Retina (tissue), 1 donor: ENCODE results near the gene CMPK1.

Experiments used
- DNase-seq: peaks from one replicate; pipeline ENCODE4 v3.0.0-alpha.2; 2016

The CMPK1 gene

DNA sequence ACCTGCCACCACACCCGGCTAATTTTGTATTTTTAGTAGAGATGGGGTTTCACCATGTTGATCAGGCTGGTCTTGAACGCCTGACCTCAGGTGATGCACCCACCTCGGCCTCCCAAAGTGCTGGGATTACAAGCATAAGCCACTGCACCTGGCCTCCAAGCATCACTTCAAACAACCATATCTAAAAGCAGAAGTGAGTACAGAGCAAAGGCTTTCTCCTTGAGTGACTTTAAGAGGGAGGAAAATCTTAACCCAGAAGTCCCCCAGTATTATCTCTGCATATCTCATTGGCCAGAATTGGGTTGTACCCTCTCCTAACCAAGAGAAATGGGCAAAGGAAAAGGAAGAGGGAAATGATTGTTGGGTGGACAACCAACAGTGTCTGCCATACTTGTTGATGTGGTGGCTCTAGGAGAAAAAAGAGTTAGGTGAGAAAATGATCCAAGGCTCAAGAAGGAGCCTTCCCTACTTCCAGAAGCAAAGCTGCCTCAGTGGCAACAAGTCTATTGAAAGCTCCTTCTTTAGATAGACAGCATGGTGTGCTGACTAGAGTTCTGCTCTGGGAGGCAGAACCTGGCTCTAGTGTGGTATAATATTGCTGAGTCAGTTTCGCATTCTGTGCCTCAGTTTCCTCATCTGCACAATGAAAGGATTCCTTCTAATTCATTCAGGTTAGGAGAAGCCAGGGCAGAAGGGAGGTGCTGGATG is 65.7 kb downstream of the CMPK1 start:
- DNase-seq, result no peak

DNA sequence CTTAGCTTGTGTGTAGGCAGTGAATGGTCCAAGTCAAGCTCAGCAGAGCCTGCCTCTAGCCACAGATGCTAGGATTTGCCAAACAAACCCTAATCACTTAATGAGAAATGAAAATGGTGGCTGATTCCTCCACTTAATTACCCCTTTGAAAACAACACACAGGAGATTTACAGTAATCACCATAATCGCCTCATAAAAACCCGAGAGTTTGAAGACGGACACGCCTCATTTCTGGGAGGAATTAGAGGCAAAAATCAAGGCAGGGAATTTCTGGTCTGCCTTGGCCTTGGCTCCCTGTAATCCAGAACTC is 66.2 kb downstream of the CMPK1 start:
- no peak for DNase-seq

DNA sequence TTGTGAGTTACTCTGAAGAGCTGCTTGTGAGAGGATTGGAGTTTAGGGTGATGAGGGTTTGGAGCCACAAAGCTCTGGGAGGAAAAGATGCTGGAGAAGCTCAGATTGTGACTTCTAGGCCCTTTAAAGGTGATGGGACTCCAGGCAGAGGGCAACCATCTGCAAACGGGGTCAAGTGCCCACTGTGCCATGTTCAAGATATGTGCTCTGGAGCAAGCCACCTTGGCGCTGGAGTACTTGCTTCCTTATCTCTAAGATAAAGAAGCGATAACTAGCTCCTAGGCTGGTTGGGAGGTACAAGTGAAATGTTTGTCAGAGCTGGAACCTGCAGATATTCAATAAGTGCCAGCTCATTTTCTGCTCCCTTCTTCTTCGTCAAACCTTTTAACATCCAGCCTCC is 68.2 kb downstream of the CMPK1 start:
- no peak for DNase-seq

DNA sequence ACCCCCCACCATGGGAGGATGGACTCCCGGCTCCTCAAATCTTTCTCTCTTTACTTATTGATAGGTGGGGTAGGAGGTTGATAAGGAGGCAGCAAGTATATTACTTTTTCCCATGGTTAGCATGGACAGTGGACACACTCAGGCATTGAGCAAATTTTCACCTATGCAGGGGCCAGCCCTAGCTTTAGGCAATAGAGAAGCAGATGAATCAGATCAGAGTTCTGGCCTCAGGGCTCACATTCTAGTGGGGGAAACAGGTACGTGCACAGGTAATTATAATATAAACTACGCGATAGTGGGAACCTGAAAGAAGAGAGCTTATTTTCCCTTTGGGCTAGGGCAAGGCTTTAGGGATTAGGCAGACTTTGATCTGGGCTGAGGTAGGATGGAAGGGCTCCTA is 69.0 kb downstream of the CMPK1 start:
- no peak for DNase-seq

DNA sequence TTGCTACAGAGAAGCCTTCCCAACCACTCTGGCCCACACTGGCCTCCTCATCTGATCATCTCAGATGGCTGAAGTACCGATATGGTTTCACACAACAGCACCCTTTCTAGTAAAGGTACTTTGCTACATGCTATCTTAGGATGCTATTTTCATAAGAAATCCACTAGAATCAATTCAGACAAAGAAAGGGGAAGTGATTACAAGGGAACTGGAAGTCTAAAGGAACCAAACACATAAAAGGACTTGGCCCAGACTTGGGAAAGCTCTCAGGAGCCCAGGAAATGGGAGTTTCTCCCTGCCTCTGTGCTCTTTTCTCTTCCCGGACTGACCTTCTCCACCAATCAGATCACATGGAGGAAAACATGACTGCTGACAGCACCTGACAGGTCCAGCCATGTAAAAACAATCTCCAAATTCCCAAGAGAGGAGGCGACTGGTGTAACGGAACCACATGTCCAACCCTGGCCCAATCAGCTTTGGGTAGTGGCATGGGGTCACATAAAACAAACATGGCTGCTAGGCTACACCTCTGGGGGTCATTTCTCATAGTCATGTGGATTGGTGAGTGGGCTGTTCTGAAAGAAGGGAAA is 69.8 kb downstream of the CMPK1 start:
- DNase-seq, result peak; percentile 58

DNA sequence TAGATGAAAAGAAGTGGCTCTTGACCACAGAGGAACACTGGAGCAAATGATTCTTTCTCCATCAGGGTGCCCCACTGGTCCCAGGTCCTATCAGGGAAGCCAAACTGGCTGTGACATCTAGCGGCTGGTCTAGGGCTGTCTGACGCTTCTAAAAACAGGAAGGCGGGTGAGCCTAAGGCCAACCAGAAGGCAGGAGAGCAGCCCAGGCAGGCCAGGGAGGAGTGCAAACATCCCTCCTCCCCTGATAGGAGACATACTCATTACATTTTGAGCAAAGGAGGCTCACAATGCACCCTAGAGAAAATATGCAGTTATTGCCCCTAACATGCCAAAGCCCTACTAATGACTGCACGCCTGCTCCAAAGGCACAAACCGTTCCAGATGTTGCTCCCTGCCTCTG is 72.1 kb downstream of the CMPK1 start:
- no peak for DNase-seq

DNA sequence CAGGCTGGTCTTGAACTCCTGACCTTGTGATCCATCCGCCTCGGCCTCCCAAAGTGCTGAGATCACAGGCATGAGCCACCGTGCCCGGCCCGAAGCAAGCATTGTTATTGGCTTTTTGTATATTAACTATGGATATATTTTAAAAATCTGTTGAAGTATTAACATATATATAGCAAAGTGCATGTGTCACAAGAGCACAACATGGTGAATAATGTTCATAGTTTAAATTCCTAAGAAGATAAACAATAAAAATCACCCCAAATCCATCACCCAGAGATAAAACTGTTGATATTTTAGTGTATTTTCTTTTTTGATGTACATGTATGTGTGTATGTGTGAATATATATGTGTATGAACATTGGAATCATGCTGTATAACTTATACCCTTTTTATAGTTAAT is 73.4 kb downstream of the CMPK1 start:
- no peak for DNase-seq

DNA sequence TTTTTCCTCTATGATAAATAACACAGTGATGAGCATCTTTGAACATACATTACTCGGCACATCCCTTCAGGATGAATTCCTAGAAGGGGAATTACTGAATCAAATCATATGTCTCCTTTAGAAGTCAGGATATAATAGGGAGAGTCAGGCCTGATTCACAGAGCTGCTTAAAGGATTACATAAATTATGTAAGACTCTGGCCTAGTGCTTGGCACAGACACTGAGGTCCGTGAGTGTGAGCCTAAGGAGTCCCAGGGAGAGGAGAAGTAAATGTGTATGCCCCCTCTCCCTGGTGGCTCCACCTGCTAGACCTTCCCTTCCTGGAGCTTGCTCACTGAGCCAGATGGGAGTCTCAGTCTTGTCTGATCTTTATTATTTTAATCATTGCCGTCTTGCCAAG is 73.9 kb downstream of the CMPK1 start:
- DNase-seq, result no peak

DNA sequence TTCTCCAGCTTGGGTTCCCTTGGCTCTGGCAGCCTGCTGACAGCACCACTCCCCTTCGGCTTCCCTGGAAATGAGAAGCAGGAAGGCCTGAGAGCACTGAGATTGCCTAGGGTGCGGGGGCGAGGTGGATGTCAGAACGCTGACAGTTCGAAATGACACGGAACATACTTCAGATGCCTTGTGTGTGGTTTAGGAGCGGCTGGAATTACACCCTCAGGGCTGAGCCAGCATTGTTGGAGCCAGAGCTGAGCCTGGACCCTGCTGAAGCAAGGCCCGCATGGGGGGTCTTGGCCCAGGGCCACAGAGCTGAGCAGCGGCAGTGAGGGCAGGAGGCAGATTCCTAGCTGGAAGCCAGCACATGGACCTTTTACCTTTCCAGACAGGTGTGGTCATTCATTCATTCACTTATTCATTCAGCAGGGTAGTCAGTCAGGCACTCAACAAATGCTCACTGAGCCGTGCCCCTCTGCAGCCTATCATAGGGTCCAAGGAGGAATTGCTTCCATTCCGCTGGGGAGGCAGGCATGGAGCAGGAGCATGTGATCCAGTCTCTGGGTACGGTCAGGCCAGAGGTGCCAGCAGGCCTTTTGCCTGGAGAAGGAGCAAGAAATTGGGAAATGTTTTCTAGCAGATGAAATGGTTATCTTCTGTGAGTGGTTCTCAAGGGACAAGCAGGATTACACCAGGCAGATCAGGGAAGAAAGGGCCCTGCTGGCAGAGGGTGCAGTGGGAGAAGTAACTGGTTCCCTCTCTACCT is 75.9 kb downstream of the CMPK1 start:
- DNase-seq, result no peak

DNA sequence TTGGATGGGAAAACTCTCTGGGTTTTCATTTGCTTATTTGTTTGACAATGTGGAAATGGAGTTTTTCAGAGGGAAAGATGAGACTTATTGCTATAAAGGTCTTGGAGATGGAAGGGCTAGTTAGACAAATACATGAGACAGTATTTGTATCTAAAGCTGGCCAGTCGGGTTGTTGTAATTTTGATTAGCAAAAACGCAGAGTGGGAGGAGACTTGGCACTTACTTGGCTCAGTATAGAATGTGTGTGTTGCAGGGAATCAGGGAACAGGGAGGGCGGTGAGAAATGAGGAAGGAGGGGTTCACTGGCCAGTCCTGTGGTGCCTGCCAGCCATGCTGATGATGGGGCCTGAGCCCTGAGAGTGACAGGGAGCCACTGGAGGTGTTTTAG is 76.5 kb downstream of the CMPK1 start:
- no peak for DNase-seq

DNA sequence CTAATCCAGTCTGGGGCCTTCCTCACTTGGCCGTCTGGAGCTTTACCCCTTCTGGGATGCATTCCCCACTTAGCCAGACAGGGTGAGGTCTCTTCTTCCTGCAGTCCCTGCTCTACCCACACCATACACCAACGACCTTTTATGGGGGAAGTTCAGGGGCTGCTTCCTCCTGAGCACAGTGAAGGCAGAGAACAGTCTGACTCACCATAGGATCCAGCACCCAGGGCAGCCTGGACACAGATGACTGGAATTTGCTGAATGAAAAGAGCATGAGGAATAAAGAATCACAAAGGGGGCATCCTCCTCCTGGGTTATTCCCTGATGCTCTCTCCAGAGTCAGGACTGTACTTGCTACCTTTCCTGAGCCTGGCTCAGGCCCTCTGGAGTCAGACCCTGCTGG is 77.8 kb downstream of the CMPK1 start:
- no peak for DNase-seq

DNA sequence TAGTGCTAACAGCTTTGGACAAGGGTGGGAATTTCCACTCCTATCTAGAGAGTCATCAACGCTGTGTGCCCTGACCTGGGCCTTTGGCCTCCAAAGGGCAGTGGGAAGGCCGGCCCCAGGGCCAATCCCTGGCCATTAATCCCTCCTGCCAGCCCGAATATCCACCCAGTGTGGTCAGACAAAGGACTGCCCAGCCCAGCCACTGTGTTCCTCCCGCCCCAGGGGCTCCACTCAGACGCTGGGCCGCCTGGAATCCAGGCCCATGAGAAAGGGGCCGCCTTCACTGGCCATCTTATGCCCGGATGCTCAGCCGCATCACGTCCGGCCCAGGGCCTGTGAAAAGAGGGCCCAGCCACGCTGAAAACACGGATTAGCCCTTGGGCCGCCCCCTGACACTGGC is 78.8 kb downstream of the CMPK1 start:
- no peak for DNase-seq

DNA sequence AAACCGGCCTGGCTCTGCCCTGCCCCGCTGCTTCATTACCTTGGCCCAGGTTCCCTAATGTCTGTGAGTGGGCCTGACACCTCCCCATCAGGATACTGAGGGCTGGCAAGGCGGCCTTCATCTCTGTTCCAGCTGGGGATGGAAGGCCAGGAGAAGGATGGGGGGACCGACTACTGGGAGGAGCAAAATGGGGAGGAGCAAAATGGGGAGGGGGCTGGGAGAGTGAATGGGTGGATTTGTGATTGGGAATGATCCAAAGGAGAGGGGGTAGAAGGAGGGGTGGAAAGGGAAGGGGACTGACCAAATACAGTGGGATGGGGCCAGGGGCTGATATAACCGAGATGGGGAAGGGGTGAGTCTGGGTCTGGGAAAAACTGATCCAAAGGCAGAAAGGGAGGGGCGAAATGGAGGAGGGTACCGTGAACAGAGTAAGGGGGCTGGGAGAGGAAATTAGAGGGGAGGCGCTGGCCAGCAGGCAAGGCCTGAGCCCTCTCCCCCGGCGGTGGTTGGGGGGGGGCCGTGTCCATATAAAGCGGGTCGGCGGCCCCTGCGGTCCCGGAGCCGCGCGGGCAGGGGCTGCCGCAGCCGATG is 82.2 kb downstream of the CMPK1 start, which contains the start of gene FOXE3:
Gene FOXE3 (plus strand): TSS at position 558 of the 591 bp plus-strand sequence. CDS start 31 bp downstream, at position 589.
- DNase-seq, result no peak

DNA sequence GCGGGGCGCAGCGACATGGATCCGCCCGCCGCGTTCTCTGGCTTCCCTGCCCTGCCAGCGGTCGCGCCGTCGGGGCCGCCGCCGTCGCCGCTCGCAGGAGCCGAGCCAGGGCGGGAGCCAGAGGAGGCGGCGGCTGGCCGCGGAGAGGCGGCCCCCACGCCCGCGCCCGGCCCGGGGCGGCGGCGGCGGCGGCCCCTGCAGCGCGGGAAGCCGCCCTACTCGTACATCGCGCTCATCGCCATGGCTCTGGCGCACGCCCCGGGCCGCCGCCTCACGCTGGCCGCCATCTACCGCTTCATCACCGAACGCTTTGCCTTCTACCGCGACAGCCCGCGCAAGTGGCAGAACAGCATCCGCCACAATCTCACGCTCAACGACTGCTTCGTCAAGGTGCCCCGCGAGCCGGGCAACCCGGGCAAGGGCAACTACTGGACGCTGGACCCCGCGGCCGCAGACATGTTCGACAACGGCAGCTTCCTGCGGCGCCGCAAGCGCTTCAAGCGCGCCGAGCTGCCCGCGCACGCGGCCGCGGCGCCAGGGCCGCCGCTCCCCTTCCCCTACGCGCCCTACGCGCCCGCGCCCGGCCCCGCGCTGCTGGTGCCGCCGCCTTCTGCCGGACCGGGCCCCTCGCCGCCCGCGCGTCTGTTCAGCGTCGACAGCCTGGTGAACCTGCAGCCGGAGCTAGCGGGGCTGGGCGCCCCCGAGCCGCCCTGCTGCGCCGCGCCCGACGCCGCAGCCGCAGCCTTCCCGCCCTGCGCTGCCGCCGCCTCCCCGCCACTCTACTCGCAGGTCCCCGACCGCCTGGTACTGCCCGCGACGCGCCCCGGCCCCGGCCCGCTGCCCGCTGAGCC is 83.0 kb downstream of the CMPK1 start:
- DNase-seq, result peak; percentile 71

DNA sequence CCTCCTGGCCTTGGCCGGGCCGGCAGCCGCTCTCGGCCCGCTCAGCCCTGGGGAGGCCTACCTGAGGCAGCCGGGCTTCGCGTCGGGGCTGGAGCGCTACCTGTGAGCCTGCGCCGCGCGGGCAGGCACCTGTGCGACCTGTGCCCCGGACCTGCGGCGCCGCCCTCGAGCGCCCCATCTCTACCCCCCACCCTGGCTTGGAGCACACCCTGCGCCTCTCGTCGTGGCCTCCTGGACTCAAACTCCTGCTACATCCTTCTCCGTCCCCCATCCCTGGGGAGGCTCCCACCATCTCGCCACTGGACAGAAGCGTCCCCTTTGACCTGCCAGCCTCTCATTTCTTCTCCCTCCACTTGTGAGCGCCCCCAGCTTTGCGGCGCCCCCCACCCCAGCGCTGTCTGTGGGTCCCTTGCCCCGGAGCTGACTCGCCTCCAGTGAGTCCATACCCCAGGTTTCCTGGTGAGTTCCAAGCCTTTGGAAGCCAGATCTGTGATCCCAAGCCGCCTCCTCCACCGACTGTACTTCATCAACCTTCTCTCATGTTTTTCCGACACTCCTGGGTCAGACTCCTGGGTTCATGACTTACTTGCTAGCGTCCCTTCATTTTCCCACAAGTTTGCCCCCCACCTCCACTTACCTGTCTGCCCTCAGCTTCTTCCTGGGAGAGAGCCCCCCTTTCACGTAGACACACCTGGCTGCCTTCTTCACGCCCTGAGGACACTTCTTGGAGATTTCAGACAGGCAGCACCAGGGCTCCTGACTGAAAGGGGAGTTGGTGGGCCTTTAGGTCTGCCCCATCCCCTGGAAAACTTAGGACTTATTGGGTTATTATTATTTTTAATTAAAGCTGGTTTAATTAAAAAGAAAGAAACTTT is 83.8 kb downstream of the CMPK1 start:
- DNase-seq, result no peak

DNA sequence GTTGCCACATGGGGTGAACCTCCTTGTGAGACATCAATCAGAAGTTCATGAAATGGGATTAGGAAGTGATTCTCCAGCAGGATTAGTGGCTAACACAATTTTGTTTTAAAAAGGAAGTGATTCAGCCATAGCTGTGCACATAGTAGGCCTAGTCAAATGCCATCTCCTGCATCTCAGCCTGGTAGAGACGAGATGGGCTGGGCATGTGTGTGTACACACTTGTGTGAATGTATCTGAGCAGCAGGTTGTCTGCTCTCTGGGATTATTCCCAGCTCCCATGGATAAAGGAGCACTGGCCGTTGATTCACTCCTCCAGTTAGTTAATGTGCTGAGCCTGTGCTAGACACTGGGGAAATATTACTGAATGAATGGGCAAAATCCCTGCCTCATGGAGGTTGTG is 84.5 kb downstream of the CMPK1 start:
- no peak for DNase-seq

DNA sequence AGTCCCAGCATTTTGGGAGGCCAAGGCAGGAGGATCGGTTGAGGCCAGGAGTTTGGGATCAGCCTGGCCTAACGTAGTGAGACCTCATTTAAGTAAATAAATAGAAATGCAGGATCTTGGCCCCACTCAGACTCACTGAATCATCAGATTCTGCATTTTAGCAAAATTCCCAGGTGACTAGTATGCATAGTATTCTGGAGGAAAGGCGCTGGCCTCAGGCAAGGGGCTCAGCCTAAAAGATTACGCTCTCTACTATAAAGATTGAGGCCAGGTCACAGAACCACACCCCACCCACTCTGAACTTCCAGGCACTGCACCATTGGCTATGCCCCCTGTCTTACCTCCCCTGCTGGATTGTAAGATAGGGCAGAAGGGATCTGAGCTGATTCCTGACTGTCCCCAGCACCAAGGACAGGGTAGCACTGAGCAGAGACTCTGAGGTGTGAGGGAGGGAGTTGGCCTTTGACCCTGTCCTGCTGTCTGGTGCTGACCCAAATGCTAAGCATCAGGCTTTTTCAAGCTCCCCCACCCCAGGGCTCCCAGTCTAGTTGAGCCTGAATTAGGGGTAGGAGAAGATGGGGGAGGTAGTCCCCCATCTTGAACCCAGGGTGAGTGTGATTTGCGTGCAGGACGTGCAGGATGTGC is 85.2 kb downstream of the CMPK1 start:
- no peak for DNase-seq

DNA sequence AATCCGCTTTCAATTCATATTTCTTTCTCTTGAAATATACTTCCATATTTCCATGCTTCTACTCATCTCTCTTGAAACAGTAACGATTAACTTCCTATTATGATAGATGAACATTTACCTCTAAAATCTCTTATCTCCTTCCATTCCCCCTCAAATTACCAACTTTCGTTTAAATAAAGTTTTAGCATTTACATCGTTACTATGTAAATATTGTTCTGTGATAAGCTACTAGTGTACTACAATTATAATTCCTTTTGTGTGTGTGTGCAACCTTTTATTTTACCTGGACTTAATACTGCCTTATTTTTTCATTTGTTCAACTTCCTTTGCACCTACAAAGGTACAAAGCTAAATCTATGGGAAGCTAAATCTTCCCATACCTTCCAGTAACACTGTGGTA is 87.0 kb downstream of the CMPK1 start:
- DNase-seq, result no peak

DNA sequence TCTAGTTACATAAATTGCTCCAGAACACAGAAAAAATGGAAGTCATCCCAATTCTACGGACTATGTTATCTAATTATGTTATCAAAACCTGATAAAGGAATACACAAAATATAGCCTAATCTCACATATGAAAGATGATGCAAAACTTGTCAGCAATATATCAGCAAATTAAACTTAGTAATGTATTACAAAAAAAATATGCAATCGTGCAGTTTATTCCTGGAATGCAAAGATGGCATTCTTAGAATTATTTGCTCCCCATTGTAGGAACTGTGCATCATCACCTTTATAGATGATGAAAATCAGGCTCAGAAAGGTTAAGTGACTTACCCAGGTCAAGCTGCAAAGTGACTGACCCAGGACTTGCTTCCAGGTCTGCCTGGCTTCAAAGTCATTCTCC is 90.3 kb downstream of the CMPK1 start:
- DNase-seq, result no peak

DNA sequence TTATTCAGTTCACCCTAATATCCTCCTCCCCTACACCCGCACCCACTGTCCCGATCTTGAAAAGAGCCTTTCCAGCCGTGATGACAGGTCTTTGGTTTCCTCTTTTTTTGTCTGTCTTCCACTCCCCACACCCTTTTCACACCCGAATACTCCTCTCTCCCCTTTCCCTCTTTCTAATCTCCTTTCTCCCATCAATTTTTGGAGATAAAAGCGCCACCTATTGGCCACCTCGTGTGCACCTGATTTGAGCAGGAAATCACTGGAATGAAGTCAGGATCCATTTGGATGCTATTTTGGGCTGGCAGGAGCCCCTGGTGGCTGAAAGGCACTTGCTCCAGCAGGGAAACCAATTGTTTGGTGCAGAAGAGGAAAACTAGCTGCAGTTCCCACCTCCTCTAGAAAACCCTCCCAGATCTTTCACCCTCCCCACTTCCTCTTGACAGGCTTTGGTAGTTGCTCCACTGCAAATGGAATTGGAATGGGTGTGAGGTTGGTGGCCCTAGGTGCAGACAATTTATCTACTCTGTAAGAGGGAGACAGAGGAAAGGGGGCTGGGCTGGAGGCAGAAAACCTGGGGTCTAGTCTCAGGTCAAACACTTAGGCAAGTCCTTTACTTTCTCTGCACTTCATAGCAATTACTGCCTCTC is 90.9 kb downstream of the CMPK1 start:
- DNase-seq, result peak; percentile 55
